HL-60/S4 (cell line): ENCODE results near the gene PPIP5K2.

Experiments
- in situ Hi-C: fragments of 300-500 bp; cut with MboI; formaldehyde crosslinking; loops from 2 replicates; pipeline ENCODE4 v1.14.3; 2022; ENCODE audit warnings: low sequenced_read_pairs

PPIP5K2 gene

DNA sequence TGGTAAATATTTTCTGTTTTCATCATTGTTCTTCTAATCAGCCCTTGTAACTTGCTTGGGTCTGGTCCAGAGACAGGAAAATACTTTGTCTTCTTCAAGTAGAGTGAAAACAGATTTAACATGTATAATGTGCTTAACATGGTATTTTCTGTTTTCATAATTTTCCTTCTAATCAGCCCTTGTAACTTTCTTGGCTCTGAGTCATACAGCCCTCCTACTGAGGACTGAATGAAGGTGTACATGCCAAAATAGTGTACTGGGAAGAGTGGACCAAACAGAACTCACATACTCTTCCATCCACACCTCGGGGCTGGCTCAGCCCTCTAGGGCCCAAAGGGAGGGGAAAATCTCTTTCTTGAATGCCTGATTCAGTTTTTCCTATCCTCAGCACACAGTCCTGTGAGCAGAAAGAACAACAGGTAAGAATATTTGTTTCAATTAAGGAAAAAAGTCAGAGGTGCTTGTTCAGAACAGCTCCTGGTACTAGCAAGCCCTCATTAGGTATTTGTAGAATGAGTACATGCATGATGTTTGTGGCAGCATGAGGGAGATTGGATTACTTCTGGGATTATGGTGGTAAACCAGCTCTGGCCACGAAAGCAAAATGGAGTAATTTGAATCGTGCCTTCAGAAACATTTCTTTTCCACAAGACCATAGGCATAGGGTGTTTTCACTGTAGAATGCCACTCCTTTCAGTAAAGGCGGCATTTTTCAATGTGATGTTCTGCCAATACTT is 114.3 kb downstream of the PPIP5K2 start:
- in situ Hi-C loops: loop anchor here (25.0 kb wide), 1 partner anchor 253 kb away; no protein-coding TSS in a partner anchor

GRCh38 chr5:103235891-103236290 is 115.8 kb downstream of the PPIP5K2 start:
- in situ Hi-C loops: loop anchor here (25.0 kb wide), 1 partner anchor 251 kb away; no protein-coding TSS in a partner anchor

GRCh38 chr5:103237778-103238177 is 117.7 kb downstream of the PPIP5K2 start:
- in situ Hi-C loops: loop anchor here (25.0 kb wide), 1 partner anchor 250 kb away; no protein-coding TSS in a partner anchor

GRCh38 chr5:103243665-103244064 is 123.6 kb downstream of the PPIP5K2 start:
- in situ Hi-C loops: loop anchor here (25.0 kb wide), 1 partner anchor 244 kb away; no protein-coding TSS in a partner anchor

GRCh38 chr5:103244398-103244797 is 124.3 kb downstream of the PPIP5K2 start:
- in situ Hi-C loops: loop anchor here (25.0 kb wide), 1 partner anchor 243 kb away; no protein-coding TSS in a partner anchor

GRCh38 chr5:103245761-103246160 is 125.7 kb downstream of the PPIP5K2 start:
- in situ Hi-C loops: loop anchor here (25.0 kb wide), 1 partner anchor 242 kb away; no protein-coding TSS in a partner anchor

GRCh38 chr5:103247118-103247517 is 127.0 kb downstream of the PPIP5K2 start:
- in situ Hi-C loops: loop anchor here (25.0 kb wide), 1 partner anchor 240 kb away; no protein-coding TSS in a partner anchor

GRCh38 chr5:103249068-103249467 is 129.0 kb downstream of the PPIP5K2 start:
- in situ Hi-C loops: loop anchor here (25.0 kb wide), 1 partner anchor 238 kb away; no protein-coding TSS in a partner anchor

- in situ Hi-C loops: no loop called here
Observed at GRCh38 chr5:103254921-103255320, 134.8 kb downstream of the PPIP5K2 start.

DNA sequence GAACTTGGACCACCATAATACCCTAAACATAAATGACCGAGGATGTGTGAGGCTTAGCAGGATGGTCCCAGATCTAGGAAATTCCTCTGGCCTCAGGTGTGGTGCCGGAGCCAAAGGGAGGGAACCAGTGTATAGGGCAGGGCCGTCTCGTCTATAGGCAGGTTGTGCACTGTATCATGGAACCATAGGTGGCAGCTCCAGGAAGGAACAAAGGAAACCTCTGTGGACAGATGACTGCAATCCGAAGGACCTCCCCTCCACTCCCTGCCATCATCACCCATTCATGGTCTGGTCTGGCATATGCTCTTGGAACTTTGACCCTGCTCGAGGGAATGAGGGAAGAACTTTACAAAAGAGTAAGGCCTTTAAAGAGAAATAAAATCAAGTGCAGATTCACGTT is 135.6 kb downstream of the PPIP5K2 start:
- in situ Hi-C loops: no loop called here

- in situ Hi-C loops: no loop called here
Observed at GRCh38 chr5:103256178-103256577, 136.1 kb downstream of the PPIP5K2 start.

DNA sequence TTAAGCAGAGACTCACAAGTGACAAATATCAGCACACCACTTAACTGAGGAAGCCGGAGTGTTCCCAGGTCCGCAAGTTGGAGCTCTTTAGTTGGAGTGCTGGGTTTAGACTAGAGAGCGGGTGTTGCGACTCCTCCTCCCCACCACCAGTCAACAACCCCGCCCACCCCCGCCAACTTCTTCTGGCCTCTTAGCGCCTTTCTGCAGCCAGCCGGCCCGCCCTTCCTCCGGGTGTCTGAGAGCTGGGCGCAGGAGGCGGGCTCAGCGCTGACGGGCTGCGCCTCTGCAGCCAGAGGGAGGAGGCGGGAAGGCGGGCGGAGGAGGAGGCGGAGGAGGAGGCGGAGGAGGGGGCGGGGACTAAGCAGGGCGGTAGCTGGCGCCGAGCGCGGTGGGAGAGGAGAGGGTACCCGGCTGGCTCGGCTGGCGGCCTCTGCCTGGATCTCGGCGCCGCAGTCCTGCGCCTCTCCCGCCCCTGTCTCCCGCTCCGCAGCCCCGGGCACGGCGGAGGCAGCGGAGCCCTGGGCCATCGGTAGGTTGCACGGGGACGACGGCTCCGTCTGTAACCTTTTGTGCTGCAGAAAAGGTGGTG is 138.4 kb downstream of the PPIP5K2 start, which contains the start of gene MACIR:
Gene MACIR, plus strand, starts transcription at position 396 of the 589 bp plus-strand sequence. CDS start 17,157 bp downstream, outside the sequence.
- in situ Hi-C loops: no loop called here

DNA sequence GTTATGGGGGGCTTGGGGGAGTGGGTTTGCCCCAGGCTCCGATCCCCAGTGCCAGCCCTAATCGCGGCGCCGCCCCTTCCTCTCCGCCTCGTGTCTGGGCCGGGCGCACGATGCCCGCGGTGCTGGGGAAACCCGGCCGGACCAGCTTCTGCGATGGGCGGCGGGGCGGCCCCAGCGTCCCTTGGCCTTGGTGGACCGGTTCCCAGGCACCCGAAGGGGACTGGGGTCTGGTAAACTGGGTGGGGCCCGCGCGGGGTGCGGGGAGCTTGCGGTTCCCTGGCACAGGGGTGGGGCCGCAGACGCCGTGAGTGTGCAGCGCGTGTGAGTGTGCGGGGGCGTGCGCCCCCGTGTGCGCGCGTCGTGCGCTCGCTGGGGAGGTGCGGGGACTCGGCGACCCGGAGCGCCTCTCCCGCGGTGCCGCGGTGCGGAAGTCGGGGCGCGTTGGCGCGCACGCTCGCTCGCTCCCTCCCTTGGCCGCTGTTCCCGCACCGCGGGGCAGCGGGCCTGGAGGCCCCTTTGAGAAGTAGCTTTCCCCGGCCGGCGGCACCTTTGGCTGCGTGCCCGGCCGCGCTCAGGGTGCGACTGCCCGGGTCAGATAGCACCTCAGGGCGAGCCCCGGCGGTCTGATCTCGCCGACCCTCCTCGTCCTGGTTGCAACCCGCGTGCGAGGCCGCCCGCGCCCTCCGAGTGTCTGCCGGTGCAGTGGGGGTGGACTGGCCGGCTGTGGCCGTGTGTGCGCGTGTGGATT is 139.0 kb downstream of the PPIP5K2 start:
- in situ Hi-C loops: no loop called here

DNA sequence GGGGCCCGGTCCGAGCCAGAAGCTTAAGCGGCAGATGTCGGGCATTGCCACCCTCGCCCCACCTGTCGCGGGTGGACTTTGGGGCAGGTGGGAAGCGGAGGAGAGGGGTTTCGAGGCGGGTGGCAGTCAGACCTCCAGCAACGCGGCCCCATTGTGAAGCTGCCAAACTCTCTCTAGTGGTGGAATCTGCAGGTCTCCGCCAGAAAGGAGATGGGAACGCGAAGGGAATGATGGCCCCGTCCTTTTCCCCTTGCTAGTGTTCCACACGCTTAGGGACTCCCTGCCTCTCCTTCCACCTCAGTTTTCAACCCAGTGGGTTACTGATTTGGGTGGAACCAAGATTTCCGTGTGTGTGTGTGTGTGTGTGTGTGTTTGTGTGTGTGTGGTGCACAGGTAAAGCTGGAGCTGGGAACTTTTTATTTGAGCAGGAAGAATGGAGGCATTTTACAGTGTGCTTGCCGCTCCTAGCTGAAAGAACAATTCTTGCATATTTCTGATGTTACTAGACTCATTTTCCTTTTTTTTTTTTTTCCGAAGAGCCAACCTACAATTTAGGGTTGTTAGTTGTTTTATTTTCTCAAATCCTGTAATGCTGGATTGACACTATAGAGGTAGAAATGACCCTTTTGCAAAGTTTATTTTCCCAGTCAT is 139.7 kb downstream of the PPIP5K2 start:
- in situ Hi-C loops: no loop called here

- in situ Hi-C loops: no loop called here
Observed at GRCh38 chr5:103260951-103261350, 140.8 kb downstream of the PPIP5K2 start.
